Prostate gland (tissue), 2 donors: ENCODE data around the gene NCAPG. TPM values are rescaled to one million over a fixed set of nuclear protein-coding genes. Genes with fewer than 3 reads are reported as not detected.

Experiments
- DNase-seq: peaks from one replicate; pipeline ENCODE4 v3.0.0-alpha.2; 2019; ENCODE audit warnings: low spot score
- H3K27ac ChIP-seq, 2 donors: fragments of 200-600 bp; sonication (generic); 2 replicates each; pipeline ENCODE4 v1.5.1; 2017 to 2019
- H3K27me3 ChIP-seq: fragments of 200-600 bp; sonication (generic); replicated peaks from 2 replicates; pipeline ENCODE4 v1.5.1; 2019; ENCODE audit not compliant: insufficient read depth
- H3K36me3 ChIP-seq, 2 donors: fragments of 200-600 bp; sonication (generic); 1 replicate in 1 of 2; 2 replicates in 1 of 2; pipeline versions ENCODE4 v1.5.1 to v1.8.1; 2017 to 2019
- H3K4me1 ChIP-seq: fragments of 200-600 bp; sonication (generic); replicated peaks from 2 replicates; pipeline ENCODE4 v1.5.1; 2019
- H3K4me3 ChIP-seq, 2 donors: fragments of 200-600 bp; sonication (generic); 2 replicates each; pipeline ENCODE4 v1.5.1; 2017 to 2019
- H3K9me3 ChIP-seq: fragments of 200-600 bp; sonication (generic); 2 replicates; pipeline ENCODE4 v1.5.1; 2017
- CTCF ChIP-seq, 4 experiments: fragments of 200-600 bp in 2 of 4; fragments of 450-650 bp in 2 of 4; sonication (generic) in 2 of 4; IDR thresholded peaks; 1 replicate in 3 of 4; 2 replicates in 1 of 4; pipeline ENCODE4 v1.5.1; 2016 to 2019; ENCODE audit warnings: antibody characterized with exemption in 4 of 4, mild to moderate bottlenecking in 2 of 4, moderate library complexity in 2 of 4
- POLR2A ChIP-seq: fragments of 450-650 bp; IDR thresholded peaks from one replicate; pipeline ENCODE4 v1.6.1; 2016; ENCODE audit warnings: antibody characterized with exemption, mild to moderate bottlenecking
- POLR2AphosphoS5 ChIP-seq: sonication (generic); formaldehyde crosslinking; IDR thresholded peaks from one replicate; pipeline ENCODE4 v1.6.1; 2017; ENCODE audit warnings: antibody characterized with exemption
- WGBS: methylation state at CpG from one replicate; pipeline ENCODE4 v1.1.5; 2018; 5-methylcytosine and 5-hydroxymethylcytosine counted together
- intact Hi-C: fragments of 100-400 bp; cut with DNase I; formaldehyde crosslinking; loops from one replicate; pipeline ENCODE4 v1.14.2; 2022
- total RNA-seq, 2 donors: library from RNA; depleted of rRNA; stranded (reverse); fragments of >200 nt; gene quantifications; one replicate each; pipeline ENCODE4 v1.1.0, GENCODE V29; 2016

Gene NCAPG
- total RNA-seq, 2 donors from 2014 or later, result 0.96 to 4.7 TPM

- WGBS, result 2% methylated on average over 7 of the region's 7 CpGs
- no peak for DNase-seq
- Histone ChIP-seq H3K9me3 (no peaks in the 10 kb centered on the region), H3K4me3 (peak overlapping the region; percentile 59 to 81), H3K36me3 (no peaks in the 10 kb centered on the region), H3K27ac (peak overlapping the region; percentile 89 to 93), H3K4me1 (peaks cover 8% of the 10 kb centered on the region), H3K27me3 (no peaks in the 10 kb centered on the region)
- intact Hi-C loops, result loop anchor here (2.0 to 10.0 kb wide), 3 partner anchors 213 to 255 kb away; partner anchors contain the start of gene LAP3
- no peak for TF ChIP-seq POLR2AphosphoS5
- TF ChIP-seq POLR2A, result no peak
- TF ChIP-seq CTCF (IDR thresholded peaks at IDR 0.05), result no peak
These were observed 1.1 kb upstream of the NCAPG start for GRCh38 chr4:17809667-17810066.

DNA sequence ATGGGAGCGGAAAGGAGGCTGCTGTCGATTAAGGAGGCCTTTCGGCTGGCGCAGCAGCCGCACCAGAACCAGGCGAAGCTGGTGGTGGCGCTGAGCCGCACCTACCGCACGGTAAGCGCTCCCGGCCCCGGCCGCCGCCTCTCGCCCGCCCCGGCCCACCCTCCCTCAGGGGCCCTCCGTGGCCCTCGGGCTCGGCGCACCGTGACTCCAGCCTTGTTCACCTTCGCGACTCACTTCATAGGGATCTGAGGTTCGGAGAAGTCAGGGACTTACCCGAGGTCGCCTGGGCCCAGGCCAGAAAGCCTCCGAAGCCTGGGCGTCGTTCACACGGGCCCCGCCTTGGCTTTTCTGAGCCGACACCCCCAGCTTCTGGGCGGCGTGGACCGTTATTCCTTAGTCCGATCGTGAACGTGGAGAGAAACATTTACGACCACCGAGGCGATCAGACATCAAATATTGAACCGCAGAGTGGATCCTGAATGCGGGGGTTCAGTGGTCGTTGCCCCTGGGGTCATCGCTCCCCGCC is 362 bp downstream of the NCAPG start:
- under 1% methylated on average over 36 of the region's 48 CpGs for WGBS
- H3K27ac ChIP-seq, result no peak overlapping the region
- intact Hi-C loops, result loop anchor here (2.0 to 5.0 kb wide), 2 partner anchors 212 to 234 kb away; partner anchors contain the start of gene LAP3
- H3K36me3 ChIP-seq, result no peaks in the 10 kb centered on the region
- no peaks in the 10 kb centered on the region for H3K9me3 ChIP-seq
- H3K4me3 ChIP-seq, result peak overlapping the region; percentile 59 to 81
- peaks cover 8% of the 10 kb centered on the region for H3K4me1 ChIP-seq
- TF ChIP-seq POLR2A, result no peak
- TF ChIP-seq CTCF (IDR thresholded peaks at IDR 0.05), result no peak
- no peak for TF ChIP-seq POLR2AphosphoS5
- no peak for DNase-seq
- no peaks in the 10 kb centered on the region for H3K27me3 ChIP-seq

- H3K36me3 ChIP-seq, result no peaks in the 10 kb centered on the region
- no peaks in the 10 kb centered on the region for H3K9me3 ChIP-seq
- no peak for DNase-seq
- no peak overlapping the region for H3K4me3 ChIP-seq
- H3K27ac ChIP-seq, result no peak overlapping the region
- H3K27me3 ChIP-seq, result no peaks in the 10 kb centered on the region
- intact Hi-C loops, result loop anchor here (5.0 kb wide), 1 partner anchor 235 kb away; the partner anchor contains the start of gene LAP3
- H3K4me1 ChIP-seq, result peaks cover 8% of the 10 kb centered on the region
- 9% methylated on average over 3 of the region's 3 CpGs for WGBS
- TF ChIP-seq CTCF (IDR thresholded peaks at IDR 0.05), result no peak
- TF ChIP-seq POLR2AphosphoS5, result no peak
- no peak for TF ChIP-seq POLR2A
These were observed 1.3 kb downstream of the NCAPG start for GRCh38 chr4:17812125-17812524.

- DNase-seq, result no peak
- Histone ChIP-seq H3K27me3 (no peaks in the 10 kb centered on the region), H3K36me3 (no peaks in the 10 kb centered on the region), H3K4me3 (no peak overlapping the region), H3K27ac (no peak overlapping the region), H3K9me3 (no peaks in the 10 kb centered on the region), H3K4me1 (peaks cover 8% of the 10 kb centered on the region)
- no peak for TF ChIP-seq POLR2A
- no peak for TF ChIP-seq POLR2AphosphoS5
- TF ChIP-seq CTCF (IDR thresholded peaks at IDR 0.05), result no peak
- intact Hi-C loops, result loop anchor here (5.0 kb wide), 1 partner anchor 236 kb away; the partner anchor contains the start of gene LAP3
- 58% methylated on average over 3 of the region's 3 CpGs for WGBS
These were observed 2.0 kb downstream of the NCAPG start for GRCh38 chr4:17812801-17813200.

DNA sequence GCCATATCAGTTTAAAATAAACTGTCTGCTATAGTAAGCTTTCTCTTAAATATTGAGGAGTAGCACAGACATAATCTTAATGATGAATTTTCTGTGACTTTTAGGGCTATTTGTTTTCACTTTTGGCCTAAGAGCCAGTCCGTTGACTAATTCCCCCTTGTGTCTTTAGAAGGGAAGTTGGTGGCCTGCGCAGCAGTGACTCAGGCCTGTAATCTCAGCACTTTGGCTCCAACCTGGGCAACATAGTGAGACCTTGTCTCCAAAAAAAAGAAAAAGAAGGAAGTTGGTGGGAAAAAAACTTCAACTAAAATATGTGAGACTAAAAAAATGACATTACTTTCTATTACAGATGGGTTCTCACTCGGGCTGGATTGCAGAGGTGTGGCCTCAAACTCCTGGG is 3.4 kb downstream of the NCAPG start:
- Histone ChIP-seq H3K36me3 (no peaks in the 10 kb centered on the region), H3K27ac (no peak overlapping the region), H3K9me3 (no peaks in the 10 kb centered on the region), H3K4me1 (peaks cover 6% of the 10 kb centered on the region), H3K27me3 (no peaks in the 10 kb centered on the region), H3K4me3 (no peak overlapping the region)
- 77% methylated on average over 3 of the region's 3 CpGs for WGBS
- intact Hi-C loops, result loop anchor here (5.0 kb wide), 1 partner anchor 237 kb away; the partner anchor contains the start of gene LAP3
- TF ChIP-seq POLR2AphosphoS5 (no peak), POLR2A (no peak), CTCF (IDR thresholded peaks at IDR 0.05) (no peak)
- no peak for DNase-seq
